Aorta (tissue), 5 donors: ENCODE results near the gene JAM3. TPM values are rescaled to one million over a fixed set of nuclear protein-coding genes. Genes with fewer than 3 reads are reported as not detected.
"Not testable (repeated sequence)": the region's sequence is repeated elsewhere in the genome, so short reads cannot be mapped to it uniquely, and the experiment has no call there.

Experiments used
- ATAC-seq: fragments of 200-7000 bp; cut with Tn5 transposase; one replicate; pipeline ENCODE4 v1.9.1; 2022; ENCODE audit warnings: moderate library complexity; ENCODE audit not compliant: low FRiP score
- DNase-seq, 2 donors: peaks; one replicate each; pipeline ENCODE4 v3.0.0-alpha.2; 2020
- H3K27ac ChIP-seq, 2 donors: one replicate each; pipeline ENCODE4 v1.5.1; 2013; ENCODE audit warnings: low read length in 2 of 2, mild to moderate bottlenecking in 2 of 2, moderate library complexity in 2 of 2, control low read depth in 1 of 2, inconsistent platforms in 1 of 2, low read depth in 1 of 2
- H3K27me3 ChIP-seq, 2 donors: one replicate each; pipeline ENCODE4 v1.6.1; 2013; ENCODE audit warnings: control low read depth in 1 of 2, low read length in 1 of 2, mild to moderate bottlenecking in 1 of 2, moderate library complexity in 1 of 2; ENCODE audit not compliant: insufficient read depth in 2 of 2, control insufficient read depth in 1 of 2
- H3K36me3 ChIP-seq, 2 donors: one replicate each; pipeline ENCODE4 v1.6.1; 2013; ENCODE audit warnings: control low read depth in 1 of 2, low read length in 1 of 2, mild to moderate bottlenecking in 1 of 2; ENCODE audit not compliant: insufficient read depth in 2 of 2, control insufficient read depth in 1 of 2
- H3K4me1 ChIP-seq, 2 donors: one replicate each; pipeline ENCODE4 v1.6.1; 2013; ENCODE audit warnings: low read length in 2 of 2, control low read depth in 1 of 2, mild to moderate bottlenecking in 1 of 2, moderate library complexity in 1 of 2; ENCODE audit not compliant: insufficient read depth in 2 of 2, control insufficient read depth in 1 of 2
- H3K4me3 ChIP-seq, 2 donors: one replicate each; pipeline ENCODE4 v1.5.1; 2013; ENCODE audit warnings: low read length in 2 of 2, control low read depth in 1 of 2, mild to moderate bottlenecking in 1 of 2
- H3K9me3 ChIP-seq: one replicate; pipeline ENCODE4 v1.6.1; 2013; ENCODE audit warnings: mild to moderate bottlenecking, low read length; ENCODE audit not compliant: control insufficient read depth
- WGBS, 2 donors: extraction: QIAGEN DNeasy Blood & Tissue Kit; methylation state at CpG; one replicate each; pipeline ENCODE4 v1.1.7; 2013; 5-methylcytosine and 5-hydroxymethylcytosine counted together
- intact Hi-C, 2 donors: fragments of 100-400 bp; cut with DNase I; formaldehyde crosslinking; loops; one replicate each; pipeline versions ENCODE4 v1.14.2 to v1.15.0; 2022
- polyA plus RNA-seq, 2 donors: library from polyadenylated mRNA; stranded (reverse); fragments of 200-250 nt; gene quantifications; one replicate each; pipeline ENCODE4 v1.2.3, GENCODE V29; 2013
- total RNA-seq, 2 donors: library from RNA; stranded (reverse); fragmentation: NEBNext Ultra II Directional; extraction: Animal tissue kit (Norgen Biotek cat#: 25700); gene quantifications; one replicate each; pipeline ENCODE4 v1.2.1, GENCODE V29; 2021
- donor health status: healthy with polysubstance abuse.
- donor health status: Bipolar disorder and iron deficiency.
- donor health status: DM: no; HTN: no; CAD: no.
- donor health status: DM: no; HTN: no; CAD: no.
- donor health status: DM: yes; HTN: yes; CAD: no.

Gene JAM3
- total and polyA plus RNA-seq, 4 donors: 22.2 to 102 (median 75.9) TPM

- Histone ChIP-seq H3K4me1 (no peaks in the 10 kb centered on the region), H3K36me3 (no peaks in the 10 kb centered on the region), H3K9me3 (no peaks in the 10 kb centered on the region), H3K27ac (no peak overlapping the region), H3K4me3 (no peak overlapping the region), H3K27me3 (no peaks in the 10 kb centered on the region)
- ATAC-seq (no peak), DNase-seq (peak in 1 of 2 donors; percentile 32)
- 94 to 95% methylated on average over 13 of the region's 13 CpGs for WGBS, 2 donors
- intact Hi-C loops: no loop called here
Measured at GRCh38 chr11:134176284-134176683, 107.4 kb downstream of the JAM3 start.

GRCh38 chr11:134178032-134178674 lies 109.3 kb downstream of the JAM3 start:
- WGBS, 2 donors: 9 to 14% methylated on average over 5 of the region's 5 CpGs
- Histone ChIP-seq H3K9me3 (no peaks in the 10 kb centered on the region), H3K4me1 (no peaks in the 10 kb centered on the region), H3K27me3 (no peaks in the 10 kb centered on the region), H3K36me3 (no peaks in the 10 kb centered on the region), H3K27ac (peak overlapping the region in 1 of 2 donors; percentile 12), H3K4me3 (no peak overlapping the region)
- intact Hi-C loops: no loop called here
- ATAC-seq: no peak
- DNase-seq: no peak

GRCh38 chr11:134181707-134182106 lies 112.8 kb downstream of the JAM3 start:
- ATAC-seq: no peak
- Histone ChIP-seq H3K36me3 (peaks cover 3% of the 10 kb centered on the region in 2 donors), H3K9me3 (no peaks in the 10 kb centered on the region), H3K27me3 (no peaks in the 10 kb centered on the region), H3K4me3 (no peak overlapping the region), H3K4me1 (no peaks in the 10 kb centered on the region), H3K27ac (no peak overlapping the region)
- no peak for DNase-seq
- 64 to 70% methylated on average over 4 of the region's 4 CpGs for WGBS, 2 donors
- intact Hi-C loops: no loop called here

- intact Hi-C loops, H3K9me3 ChIP-seq, ATAC-seq, H3K27me3 ChIP-seq, H3K4me1 ChIP-seq, H3K27ac ChIP-seq, DNase-seq, H3K36me3 ChIP-seq, H3K4me3 ChIP-seq: not testable (repeated sequence)
- 96 to 98% methylated on average over 8 of the region's 8 CpGs for WGBS, 2 donors
Measured at GRCh38 chr11:134188092-134188491, 119.2 kb downstream of the JAM3 start.

- H3K9me3 ChIP-seq: no peaks in the 10 kb centered on the region
- 92 to 93% methylated on average over 4 of the region's 4 CpGs for WGBS, 2 donors
- H3K27me3 ChIP-seq: no peaks in the 10 kb centered on the region
- DNase-seq (no peak), ATAC-seq (no peak)
- H3K4me3 ChIP-seq: no peak overlapping the region
- H3K4me1 ChIP-seq: no peaks in the 10 kb centered on the region
- H3K27ac ChIP-seq: no peak overlapping the region
- peaks cover 0 to 2% of the 10 kb centered on the region in 2 donors for H3K36me3 ChIP-seq
- intact Hi-C loops: no loop called here
Measured at GRCh38 chr11:134196756-134197155, 127.9 kb downstream of the JAM3 start.

- intact Hi-C loops: no loop called here
- H3K4me1 ChIP-seq: no peaks in the 10 kb centered on the region
- no peak for ATAC-seq
- H3K27ac ChIP-seq: no peak overlapping the region
- no peak for DNase-seq
- WGBS, 2 donors: 94 to 97% methylated on average over 9 of the region's 9 CpGs
- peaks cover 5% of the 10 kb centered on the region in 2 donors for H3K36me3 ChIP-seq
- no peak overlapping the region for H3K4me3 ChIP-seq
- H3K27me3 ChIP-seq: no peaks in the 10 kb centered on the region
- H3K9me3 ChIP-seq: no peaks in the 10 kb centered on the region
Measured at GRCh38 chr11:134199531-134199930, 130.7 kb downstream of the JAM3 start.

DNA sequence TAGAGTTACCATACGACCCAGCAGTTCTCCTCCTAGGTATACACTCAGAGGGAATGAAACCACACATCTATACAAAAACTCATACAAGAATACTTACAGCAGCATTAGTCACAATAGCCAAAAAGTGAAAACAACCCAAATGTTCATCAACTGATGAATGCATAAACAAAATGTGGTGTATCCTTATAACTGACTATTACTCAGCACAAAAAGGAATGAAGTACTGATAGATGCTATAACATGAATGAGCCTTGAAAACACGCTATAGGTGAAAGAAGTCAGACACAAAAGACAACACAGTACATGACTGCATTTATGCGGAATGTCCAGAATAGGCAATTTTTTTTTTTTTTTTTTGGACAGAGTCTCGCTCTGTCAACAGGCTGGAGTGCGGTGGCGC lies 131.8 kb downstream of the JAM3 start:
- ATAC-seq (no peak), DNase-seq (no peak)
- Histone ChIP-seq H3K27me3 (no peaks in the 10 kb centered on the region), H3K9me3 (no peaks in the 10 kb centered on the region), H3K36me3 (peaks cover 5% of the 10 kb centered on the region in 2 donors), H3K27ac (no peak overlapping the region), H3K4me1 (no peaks in the 10 kb centered on the region), H3K4me3 (no peak overlapping the region)
- 96% methylated on average over 6 of the region's 6 CpGs for WGBS, 2 donors
- intact Hi-C loops: no loop called here

Other genes with a start within 250 kb of the JAM3 start
- gene SPATA19, start 223.6 kb upstream of the JAM3 start, total RNA-seq: not detected
- not detected for gene SPATA19, start 223.6 kb upstream of the JAM3 start, polyA plus RNA-seq
- gene IGSF9B, start 112.1 kb upstream of the JAM3 start, total RNA-seq: 10 to 100 TPM; 59.7 to 93.9 TPM
- gene IGSF9B, start 112.1 kb upstream of the JAM3 start, polyA plus RNA-seq: 10 to 100 TPM in 1 of 2 donors, 1 to 10 TPM in 1; 6.5 to 29.7 TPM
- 10 to 100 TPM in 1 of 2 donors, 1 to 10 TPM in 1; 8.3 to 14.0 TPM for gene NCAPD3, start 154.9 kb downstream of the JAM3 start, total RNA-seq
- 10 to 100 TPM in 1 of 2 donors, 1 to 10 TPM in 1; 3.9 to 11.7 TPM for gene NCAPD3, start 154.9 kb downstream of the JAM3 start, polyA plus RNA-seq
- 10 to 100 TPM; 27.6 to 42.9 TPM for gene VPS26B, start 155.6 kb downstream of the JAM3 start, total RNA-seq
- 10 to 100 TPM; 17.9 to 36.3 TPM for gene VPS26B, start 155.6 kb downstream of the JAM3 start, polyA plus RNA-seq
- 10 to 100 TPM; 28.3 to 33.9 TPM for gene THYN1, start 184.3 kb downstream of the JAM3 start, total RNA-seq
- gene THYN1, start 184.3 kb downstream of the JAM3 start, polyA plus RNA-seq: 10 to 100 TPM; 45.1 to 64.4 TPM
- 10 to 100 TPM; 16.7 to 25.3 TPM for gene ACAD8, start 184.5 kb downstream of the JAM3 start, total RNA-seq
- 10 to 100 TPM in 1 of 2 donors, 1 to 10 TPM in 1; 7.8 to 22.5 TPM for gene ACAD8, start 184.5 kb downstream of the JAM3 start, polyA plus RNA-seq
- gene GLB1L3, start 207.3 kb downstream of the JAM3 start, total RNA-seq: not detected
- gene GLB1L3, start 207.3 kb downstream of the JAM3 start, polyA plus RNA-seq: not detected